Measurements from ENCODE around the gene PYHIN1.

Gene PYHIN1

DNA sequence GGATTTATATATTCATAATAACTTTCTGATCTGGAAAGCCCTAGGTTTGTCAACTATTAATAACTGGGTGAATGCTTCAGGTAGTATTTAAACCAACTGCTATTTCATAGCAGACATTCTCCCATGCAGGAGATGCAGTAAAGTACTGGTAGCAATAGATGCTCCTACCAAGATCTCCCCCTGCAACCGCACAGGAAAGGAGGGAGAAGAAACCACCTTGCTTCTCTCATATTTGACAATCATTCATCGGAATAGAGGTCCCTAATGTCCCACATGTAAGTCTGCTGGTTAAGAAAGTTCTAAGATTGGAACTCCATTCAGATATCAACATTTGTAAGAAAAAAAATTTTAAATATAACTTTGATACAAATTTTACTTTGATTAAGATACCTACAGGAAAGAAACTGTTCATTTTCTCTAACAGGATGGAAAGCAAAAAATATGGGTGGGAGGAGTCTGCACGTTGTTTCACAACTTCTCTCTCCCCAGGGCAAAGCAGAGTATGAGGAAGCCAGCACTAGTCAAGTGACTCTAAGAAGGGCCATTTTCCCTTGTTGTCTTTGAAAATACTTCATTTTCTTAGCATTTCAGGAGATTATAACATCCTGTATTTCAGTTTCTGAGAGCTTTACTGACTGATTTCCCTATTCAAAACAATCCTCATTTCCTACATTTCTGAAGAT is at the start of gene PYHIN1:
TSS of gene PYHIN1 (plus strand) at position 498 of the 683 bp plus-strand sequence. CDS start 5,359 bp downstream, outside the sequence.
- no peak for DNase-seq (ENCODE audit: low read depth in 2 of 2)

DNA sequence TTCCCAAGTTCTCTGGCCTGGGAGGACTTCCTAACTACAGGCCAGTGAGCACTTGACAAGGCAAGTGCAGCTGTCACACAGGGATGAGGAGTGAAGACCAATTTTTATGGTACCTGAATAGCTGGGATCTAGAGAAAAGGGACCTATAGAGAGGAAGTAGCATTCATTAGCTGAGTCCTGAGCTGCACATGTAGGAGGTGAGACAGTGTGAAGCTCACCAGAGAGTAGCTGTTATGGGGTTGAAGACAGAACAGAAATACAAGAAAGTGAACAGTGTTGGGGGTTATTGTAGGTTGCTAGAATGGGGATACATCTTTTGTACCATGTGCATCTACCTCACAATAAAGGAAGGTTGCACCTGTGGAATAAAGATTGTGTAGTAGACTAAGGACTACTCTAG is 37.7 kb upstream of the PYHIN1 start:
- no peak for DNase-seq (ENCODE audit: low read depth in 2 of 2)

DNA sequence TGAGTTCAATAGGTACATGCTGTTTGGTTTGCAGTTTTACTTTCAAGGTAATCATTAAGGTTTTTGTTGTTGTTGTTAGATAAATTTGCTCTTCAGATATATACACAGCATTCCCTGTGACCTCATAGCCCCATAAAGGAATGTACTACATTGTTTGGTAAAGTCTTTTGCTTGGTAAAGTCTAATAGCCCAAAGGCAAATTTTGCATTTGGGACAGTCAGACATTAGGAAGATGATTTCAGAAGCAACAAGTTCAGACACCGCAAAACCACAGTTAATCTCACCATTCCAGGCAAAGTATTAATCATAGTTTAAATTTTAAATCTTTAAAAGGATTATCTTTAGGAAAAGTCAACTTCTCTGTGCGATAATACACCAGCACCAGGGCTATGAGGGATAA is 32.6 kb upstream of the PYHIN1 start:
- no peak for DNase-seq (ENCODE audit: low read depth in 2 of 2)

DNA sequence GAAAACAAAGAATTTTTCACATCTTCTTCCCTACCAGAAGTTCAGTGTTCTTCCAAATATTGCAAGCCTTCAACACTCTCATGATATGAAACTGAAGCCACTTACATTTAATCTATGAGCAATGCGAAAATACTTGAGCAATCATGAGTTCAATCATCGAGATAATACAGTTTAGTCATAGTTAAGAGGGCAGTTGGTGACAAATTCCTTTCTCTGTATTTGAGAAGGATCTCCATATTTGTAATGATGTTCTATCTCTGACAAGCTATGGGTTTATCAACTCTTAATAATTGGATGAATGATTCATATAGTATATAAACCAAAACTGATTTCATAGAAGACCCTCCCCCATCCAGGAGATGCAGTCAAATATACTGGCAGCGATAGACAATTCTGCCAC is 29.7 kb upstream of the PYHIN1 start:
- DNase-seq (ENCODE audit: low read depth in 2 of 2) = no peak

DNA sequence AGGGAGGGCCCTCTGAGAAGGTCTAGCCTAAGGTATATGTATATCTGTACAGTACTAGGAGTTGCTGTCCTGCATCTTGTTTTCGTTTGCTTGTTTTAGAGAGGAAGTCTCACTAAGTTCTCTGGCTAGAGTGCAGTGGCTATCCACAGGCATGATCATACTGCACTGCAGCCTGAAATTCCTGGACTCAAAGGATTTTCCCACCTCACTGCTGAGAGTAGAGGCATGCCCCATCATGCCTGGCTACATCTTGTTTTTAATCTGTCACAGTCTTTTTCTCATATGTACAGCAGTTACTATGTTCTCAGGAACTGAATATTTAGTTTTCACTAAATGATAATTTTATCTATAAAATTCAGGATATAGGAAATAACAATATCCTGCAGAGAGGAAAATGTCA is 15.3 kb upstream of the PYHIN1 start:
- DNase-seq (ENCODE audit: low read depth in 2 of 2) = no peak

DNA sequence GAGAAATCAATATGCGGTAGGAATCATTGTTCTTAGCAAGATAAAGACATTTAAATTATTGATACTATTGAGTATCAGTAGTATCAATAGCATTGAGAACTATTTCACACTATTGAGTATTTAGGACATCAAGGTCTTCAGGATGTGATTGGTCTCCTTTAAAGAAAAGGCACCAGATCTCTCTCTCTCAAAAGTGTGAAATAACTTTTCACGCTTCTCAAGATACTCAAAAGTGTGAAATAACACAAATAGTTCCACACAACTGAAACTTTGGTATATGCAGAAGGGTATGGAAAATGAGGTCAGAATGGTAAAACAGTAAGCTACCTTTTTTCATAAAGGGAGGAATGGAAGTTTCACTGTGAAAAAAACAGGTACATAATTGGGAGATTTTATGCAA is 6.7 kb upstream of the PYHIN1 start:
- no peak for DNase-seq (ENCODE audit: low read depth in 2 of 2)

DNA sequence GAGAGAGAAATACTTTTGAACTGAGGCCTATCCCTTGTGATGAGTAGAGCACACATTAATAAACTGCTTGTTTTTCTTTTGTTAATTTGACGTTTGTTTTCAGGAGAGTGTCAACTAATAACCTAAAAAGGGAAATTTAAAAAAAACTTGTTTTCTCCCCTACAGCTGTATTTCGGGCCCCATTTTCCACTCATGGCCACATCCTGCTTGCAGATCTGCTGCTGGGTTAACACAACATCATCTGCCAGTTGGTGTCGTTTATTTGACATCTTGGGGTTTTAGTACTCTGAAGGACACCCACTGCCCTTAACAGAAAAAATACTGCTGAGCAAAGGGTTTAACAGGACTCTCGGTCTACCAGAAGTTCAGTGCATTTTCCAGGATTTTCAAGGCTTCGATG is 848 bp upstream of the PYHIN1 start:
- DNase-seq (ENCODE audit: low read depth in 2 of 2) = no peak

DNA sequence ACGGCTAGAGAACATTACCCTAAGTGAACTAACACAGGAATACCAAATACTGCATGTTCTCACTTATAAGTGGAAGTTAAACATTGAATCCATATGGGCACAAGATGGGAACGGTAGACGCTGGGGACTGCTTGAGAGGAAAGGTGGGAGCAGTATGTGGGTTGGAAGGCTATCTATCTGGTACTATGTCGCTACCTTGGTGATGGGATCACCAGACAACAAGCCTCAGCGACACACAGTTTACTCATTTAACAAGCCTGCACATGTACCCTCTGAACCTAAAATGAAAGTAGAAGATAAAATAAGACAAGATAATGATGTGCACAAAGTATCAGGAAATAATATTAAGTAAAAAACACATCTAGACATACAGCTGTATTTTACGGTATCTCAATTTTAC is 819 bp downstream of the PYHIN1 start:
- DNase-seq (ENCODE audit: low read depth in 2 of 2) = no peak

DNA sequence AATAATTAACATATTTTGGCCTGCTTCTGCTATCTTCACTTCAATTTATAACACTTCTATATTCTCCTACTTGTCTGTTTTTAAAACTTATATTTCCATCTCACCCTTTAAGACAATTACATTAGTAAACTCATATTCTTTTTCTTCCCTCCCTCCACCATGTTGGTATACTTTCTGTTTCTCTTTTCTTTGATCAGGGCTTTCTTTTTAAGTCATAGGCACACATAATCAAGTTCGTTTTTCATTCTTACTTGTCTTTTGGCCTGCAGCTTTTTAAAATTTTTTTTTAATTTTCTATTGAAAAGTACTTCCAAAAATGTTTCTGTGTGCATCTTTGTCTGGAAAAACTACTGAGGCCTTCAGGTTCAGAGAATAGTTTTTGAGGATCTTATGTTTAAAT is 2.3 kb downstream of the PYHIN1 start:
- no peak for DNase-seq (ENCODE audit: low read depth in 2 of 2)

DNA sequence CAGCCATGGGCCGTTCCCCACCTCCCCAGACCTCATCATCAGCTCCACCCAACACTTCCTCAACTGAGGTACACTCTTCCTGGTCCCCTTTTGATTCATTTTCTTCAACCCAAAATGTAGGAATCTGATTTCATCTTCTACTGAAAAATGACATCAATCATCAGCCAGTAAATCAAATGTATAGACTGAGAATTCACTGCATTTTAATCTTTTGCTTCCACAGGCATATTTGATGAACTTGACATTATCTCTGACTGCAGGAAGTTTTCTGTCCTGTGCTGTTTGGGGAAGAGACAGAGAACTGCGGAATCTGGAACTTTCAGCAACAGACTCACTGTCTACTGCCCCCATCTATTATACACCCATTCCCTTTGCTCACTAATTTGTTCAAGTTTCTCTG is 7.8 kb downstream of the PYHIN1 start:
- no peak for DNase-seq (ENCODE audit: low read depth in 2 of 2)

DNA sequence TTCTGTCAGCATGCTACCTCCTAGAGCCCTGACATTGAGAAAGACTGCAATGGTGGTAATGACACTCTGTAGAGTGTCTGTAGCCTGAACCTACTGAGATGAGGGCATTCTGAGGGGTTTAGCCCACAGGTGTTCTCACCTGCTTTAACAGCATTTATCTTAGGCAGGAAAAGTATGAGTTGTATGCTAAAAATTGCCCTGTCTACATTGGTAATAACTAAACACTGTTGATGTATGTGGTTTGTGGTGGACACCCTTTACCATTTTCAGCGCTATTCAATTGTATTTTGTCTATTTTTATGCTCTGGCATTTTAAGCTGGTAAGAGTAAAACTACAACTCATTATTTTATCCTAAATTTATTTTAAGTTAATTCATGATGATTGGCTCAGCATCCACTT is 10.0 kb downstream of the PYHIN1 start:
- no peak for DNase-seq (ENCODE audit: low read depth in 2 of 2)

DNA sequence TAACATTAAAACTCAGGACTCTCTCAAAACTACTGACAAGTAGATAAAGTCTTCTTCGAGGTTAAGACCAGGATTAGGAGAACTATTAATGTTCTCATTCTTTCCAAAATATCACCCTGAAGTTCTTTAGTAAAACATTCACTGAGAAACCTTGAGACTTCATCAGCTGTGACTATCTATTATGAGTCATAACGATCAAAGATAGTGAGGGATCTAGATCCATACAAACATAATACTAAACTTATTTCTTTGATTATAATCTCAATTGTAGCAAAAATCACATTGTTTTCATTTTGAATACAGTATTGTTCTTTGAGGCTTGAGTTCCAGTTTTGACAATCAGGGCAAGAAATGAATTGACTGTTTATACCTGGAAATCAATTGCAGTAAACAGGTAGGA is 11.1 kb downstream of the PYHIN1 start:
- no peak for DNase-seq (ENCODE audit: low read depth in 2 of 2)

DNA sequence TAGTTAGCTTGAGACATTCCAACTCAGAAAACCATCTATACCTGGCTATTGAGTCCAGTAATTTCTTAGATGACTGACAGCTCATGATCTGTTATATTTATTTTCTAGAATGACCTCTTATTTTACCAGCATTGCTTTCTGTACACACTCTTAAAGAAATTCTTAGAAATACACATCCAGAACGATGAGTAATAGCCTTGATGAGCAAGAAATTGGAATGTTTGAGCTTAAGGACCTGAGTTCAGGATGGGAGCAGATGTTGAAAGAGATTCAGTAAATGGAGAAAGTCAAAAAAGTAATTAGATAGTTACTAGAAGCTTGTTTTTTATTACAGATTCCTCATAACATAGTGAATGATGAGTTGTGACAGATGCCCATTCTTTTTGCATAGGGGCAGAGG is 11.7 kb downstream of the PYHIN1 start:
- no peak for DNase-seq (ENCODE audit: low read depth in 2 of 2)

DNA sequence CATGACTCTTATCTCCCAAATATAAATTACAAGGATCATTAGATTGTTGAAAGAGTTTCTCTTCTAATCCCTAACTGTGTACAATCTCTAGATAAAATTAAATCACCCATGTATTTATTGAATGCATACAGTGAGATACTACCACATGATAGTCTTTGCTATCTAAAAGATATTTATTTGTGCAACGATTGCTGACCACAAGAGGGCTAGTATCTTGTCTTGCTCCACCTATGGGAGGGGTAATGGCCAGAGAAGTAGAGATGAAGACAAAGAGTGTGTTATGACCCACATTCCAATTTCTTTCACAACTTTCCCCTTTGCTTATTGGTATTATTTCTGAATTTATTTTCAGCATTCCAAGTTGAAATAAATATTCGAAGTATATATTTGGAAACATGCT is 13.7 kb downstream of the PYHIN1 start:
- DNase-seq (ENCODE audit: low read depth in 2 of 2) = no peak

DNA sequence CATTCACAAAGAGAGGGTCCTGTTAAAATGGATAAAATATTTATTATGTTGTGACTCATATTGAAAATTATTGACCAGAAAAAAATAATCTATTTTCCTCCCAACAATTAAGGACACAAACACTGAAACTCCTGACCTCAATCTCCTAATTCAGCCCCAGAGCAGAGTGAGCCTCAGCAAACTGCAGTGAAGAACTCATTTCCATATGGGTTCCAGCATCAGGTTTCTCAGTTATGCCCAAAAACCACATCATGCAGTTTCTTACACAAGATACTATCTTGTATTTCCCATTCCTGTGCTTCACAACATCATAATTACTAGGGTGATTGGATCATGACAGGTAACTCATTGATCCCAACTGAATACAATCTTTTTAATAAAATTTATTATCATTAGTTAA is 15.4 kb downstream of the PYHIN1 start:
- no peak for DNase-seq (ENCODE audit: low read depth in 2 of 2)

DNA sequence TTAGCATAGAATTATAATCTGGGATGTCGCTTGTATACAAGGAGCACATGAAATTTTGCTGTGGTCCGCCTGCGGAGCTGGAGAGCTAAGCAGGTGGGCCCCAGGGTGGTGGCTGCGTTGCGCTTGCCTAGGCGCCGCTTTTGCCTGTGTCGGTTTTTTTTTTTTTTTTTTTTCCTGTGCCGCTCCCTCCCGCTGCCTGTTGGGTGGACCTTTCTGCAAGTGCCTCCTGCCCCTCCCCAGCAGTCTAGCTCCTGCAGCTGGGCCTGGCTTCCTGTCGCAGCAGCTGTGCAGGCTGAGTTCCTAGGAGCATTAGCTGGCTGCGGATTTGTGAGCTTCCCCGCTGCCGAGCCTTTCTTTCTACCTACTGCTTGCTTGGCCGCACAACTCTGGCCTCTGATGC is 20.6 kb downstream of the PYHIN1 start:
- no peak for DNase-seq (ENCODE audit: low read depth in 2 of 2)

DNA sequence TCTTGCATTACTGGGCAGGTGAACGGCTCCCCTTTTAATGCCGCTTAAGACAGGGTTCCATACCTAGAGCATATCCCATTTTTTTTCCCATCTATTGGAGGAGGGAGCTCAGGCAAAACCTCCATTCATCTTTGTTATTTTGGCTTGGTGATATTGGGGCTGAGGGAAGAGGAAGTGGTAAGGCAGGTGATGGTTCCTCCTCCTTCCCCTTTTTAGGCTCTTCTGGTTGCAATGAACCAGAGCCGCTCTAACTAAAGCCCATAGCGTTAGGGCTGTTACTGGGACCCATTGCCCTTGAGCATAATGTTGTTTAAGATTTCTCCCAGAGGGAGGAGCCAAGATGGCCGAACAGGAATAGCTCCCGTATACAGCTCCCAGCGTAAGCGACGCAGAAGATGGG is 21.1 kb downstream of the PYHIN1 start:
- no peak for DNase-seq (ENCODE audit: low read depth in 2 of 2)

DNA sequence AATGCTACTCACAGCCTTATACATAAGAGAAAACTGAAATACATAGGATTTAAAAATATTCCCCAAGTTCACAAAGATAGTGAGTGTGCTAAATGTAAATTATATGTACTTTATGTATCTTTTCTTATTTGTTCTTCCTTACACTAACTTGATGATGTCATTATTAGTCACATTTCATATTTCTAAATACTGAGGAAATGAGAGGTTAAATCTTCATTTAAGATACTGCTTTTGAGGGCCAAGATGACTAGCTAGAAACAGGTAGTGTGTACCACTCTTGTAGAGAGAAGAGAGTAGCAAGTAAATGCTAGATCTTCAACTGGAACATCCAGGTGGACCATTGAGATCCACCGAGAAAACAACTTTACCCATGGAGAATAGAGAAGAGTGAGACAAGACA is 29.8 kb downstream of the PYHIN1 start:
- no peak for DNase-seq (ENCODE audit: low read depth in 2 of 2)

DNA sequence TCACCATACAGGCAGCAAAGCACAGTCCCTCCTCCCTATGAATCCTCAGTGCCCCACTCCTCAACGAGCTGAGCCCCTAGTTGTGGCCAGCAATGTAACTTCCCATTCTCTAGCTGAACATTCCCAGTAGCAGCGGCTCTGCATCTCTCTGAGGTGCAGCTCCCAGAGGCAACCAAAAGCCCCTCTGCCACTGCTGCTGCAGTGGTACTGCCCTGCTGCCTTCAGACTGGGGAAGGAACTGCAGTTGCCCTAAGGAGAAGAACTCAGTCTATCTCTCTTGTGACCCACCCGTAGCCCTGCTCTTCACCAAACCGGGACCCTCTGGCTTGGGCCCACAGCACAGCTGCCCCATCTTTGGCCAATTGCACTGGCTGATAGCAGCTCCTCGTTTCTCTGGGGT is 31.6 kb downstream of the PYHIN1 start:
- no peak for DNase-seq (ENCODE audit: low read depth in 2 of 2)

DNA sequence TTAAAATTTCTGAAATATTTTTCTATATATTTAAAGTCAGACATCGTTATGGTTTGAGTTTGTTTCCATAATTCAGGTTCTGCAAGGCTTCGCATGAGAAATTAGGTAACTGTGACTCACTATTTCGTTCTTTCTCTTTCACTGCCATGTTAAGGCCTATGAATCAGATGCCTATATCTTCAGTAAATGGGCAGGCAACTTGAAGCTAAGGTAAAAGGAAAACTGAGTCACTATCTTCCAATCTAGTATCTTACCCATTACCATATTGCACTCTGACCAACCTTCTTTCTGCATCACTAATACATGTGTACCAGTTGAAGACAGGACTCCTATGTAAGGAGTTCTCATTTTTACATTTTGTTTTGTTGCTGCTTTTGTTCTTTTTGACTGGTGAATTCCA is 37.8 kb downstream of the PYHIN1 start:
- DNase-seq (ENCODE audit: low read depth in 2 of 2) = no peak

DNA sequence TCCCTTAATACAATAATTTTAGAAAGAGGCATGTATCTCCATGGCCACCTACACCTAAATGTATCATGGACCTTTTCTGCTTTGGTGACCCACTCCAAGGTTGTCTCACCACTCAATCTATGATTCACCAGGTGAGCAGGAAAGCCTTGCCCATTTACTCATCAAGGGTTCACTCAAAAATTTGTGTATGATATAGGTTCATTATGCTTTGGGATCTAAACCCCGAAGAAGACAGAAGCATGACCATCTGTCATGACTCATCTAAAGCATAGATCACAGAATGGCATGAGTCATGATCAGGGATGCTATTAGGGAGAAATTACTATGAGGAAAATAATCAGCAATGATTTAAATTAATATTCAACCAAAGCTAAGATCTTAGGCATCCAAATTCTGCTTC is 38.5 kb downstream of the PYHIN1 start:
- DNase-seq (ENCODE audit: low read depth in 2 of 2) = no peak

DNA sequence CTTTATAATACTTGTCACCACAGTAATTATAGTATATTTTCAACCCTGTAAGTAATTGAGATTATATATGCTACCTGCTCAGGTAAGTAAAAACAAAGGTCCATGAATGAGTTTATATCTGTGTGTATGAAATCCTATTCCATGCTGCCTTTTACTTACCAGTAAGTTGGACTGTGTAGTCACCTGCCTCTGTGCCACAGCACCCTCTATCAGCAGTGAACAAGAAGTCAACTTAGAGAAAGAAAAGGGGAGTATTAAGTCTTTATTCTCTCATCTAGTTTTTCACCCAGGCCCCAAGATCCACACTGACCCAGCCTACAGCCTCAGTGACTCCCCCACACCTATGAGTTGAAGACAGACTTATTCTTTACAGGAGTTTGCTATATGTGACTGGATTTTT is 41.5 kb downstream of the PYHIN1 start:
- DNase-seq (ENCODE audit: low read depth in 2 of 2) = no peak

DNA sequence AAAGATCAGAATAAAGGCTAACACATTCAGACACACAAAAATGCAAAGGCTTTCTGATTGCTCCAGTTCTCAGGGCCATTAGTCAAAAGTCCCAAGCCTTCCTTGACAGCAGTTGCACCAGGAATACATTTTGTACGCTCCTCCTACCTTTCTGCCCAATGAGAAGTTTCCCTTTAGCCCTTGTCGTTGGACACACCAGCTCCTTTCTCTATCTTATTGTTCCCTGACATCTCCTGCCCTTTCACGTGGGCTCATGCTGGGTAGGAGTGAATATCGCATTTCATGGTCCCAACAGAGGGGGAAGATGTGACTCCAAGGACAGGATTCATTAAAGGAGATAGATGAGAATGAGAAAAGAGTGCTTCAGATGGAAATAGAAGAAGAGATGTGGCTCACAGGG is 44.9 kb downstream of the PYHIN1 start:
- no peak for DNase-seq (ENCODE audit: low read depth in 2 of 2)

DNA sequence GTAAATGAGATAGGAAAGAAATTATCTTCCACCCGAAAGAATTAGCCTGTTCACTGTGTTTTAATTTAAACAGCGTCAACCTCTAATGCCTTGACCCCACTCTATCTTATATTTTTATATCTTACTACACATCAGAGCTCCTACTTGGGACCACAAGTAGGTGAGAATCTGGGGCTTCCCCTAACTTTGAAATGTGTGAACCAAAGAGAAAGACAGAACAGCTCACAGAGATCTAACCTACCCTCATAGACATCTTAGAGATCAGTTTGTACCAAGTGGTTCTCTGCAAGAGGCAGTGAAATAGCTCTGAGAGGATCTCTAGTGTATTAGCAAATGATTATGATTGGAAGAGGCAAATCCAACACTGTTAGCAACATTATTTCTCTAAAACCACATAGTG is 47.4 kb downstream of the PYHIN1 start:
- no peak for DNase-seq (ENCODE audit: low read depth in 2 of 2)

DNA sequence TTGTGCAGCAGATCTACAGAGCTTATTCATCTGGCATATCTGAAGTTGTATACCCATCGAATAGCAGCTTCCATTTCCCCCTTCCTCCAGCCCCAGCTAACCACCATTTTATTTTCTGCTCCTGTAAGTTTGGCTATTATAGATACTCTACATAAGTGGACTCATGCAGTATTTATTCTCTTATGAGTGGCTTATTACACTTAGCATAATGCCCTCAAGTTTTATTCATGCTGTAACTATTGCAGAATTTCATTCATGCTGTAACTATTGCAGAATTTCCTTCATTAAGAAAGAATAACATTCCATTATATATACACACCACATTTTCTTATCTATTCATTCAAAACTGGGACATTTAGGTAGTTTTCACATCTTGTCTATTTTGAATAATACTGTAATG is 47.9 kb downstream of the PYHIN1 start:
- no peak for DNase-seq (ENCODE audit: low read depth in 2 of 2)
